Astrocyte (in vitro differentiated cells and primary cell): ENCODE results near the gene ATG7.

Source experiments
- EZH2 ChIP-seq: IDR thresholded peaks from 2 replicates; pipeline ENCODE4 v1.6.1; 2012; ENCODE audit warnings: mild to moderate bottlenecking, low read length, inconsistent platforms; ENCODE audit not compliant: insufficient read depth
- TF ChIP-seq, protein P1 (sequence below): IDR thresholded peaks from 2 replicates; pipeline ENCODE4 v1.5.1; 2011; ENCODE audit warnings: low read depth, mild to moderate bottlenecking, inconsistent platforms, low read length, moderate library complexity; ENCODE audit not compliant: insufficient read depth

- TF ChIP-seq EZH2 = no peak
- TF ChIP-seq, protein P1, sequence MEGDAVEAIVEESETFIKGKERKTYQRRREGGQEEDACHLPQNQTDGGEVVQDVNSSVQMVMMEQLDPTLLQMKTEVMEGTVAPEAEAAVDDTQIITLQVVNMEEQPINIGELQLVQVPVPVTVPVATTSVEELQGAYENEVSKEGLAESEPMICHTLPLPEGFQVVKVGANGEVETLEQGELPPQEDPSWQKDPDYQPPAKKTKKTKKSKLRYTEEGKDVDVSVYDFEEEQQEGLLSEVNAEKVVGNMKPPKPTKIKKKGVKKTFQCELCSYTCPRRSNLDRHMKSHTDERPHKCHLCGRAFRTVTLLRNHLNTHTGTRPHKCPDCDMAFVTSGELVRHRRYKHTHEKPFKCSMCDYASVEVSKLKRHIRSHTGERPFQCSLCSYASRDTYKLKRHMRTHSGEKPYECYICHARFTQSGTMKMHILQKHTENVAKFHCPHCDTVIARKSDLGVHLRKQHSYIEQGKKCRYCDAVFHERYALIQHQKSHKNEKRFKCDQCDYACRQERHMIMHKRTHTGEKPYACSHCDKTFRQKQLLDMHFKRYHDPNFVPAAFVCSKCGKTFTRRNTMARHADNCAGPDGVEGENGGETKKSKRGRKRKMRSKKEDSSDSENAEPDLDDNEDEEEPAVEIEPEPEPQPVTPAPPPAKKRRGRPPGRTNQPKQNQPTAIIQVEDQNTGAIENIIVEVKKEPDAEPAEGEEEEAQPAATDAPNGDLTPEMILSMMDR = no peak
These were observed 13.2 kb upstream of the ATG7 start for GRCh38 chr3:11258958-11259357.
